GM12872 (cell line): ENCODE data around the gene HOXA3.

Source experiments
- CTCF ChIP-seq: IDR thresholded peaks from 3 replicates; pipeline ENCODE4 v1.5.1; 2011; ENCODE audit warnings: low read depth, mild to moderate bottlenecking, low read length, moderate library complexity; ENCODE audit not compliant: insufficient read depth

HOXA3 gene

GRCh38 chr7:27103489-27104226 lies 48.7 kb downstream of the HOXA3 start:
- no peak for TF ChIP-seq CTCF

- TF ChIP-seq CTCF, result no peak
Measured at GRCh38 chr7:27102581-27103442, 49.6 kb downstream of the HOXA3 start, which contains the start of gene HOXA2. TSS of gene HOXA2 (minus strand) at chr7:27102683. CDS start at chr7:27102500, 183 bp downstream.

- TF ChIP-seq CTCF, result no peak
Measured at GRCh38 chr7:27101957-27102580, 50.3 kb downstream of the HOXA3 start.

GRCh38 chr7:27101171-27101956 lies 51.0 kb downstream of the HOXA3 start:
- TF ChIP-seq CTCF, result no peak

GRCh38 chr7:27100694-27101170 lies 51.7 kb downstream of the HOXA3 start:
- no peak for TF ChIP-seq CTCF

GRCh38 chr7:27099453-27100370 lies 52.7 kb downstream of the HOXA3 start:
- no peak for TF ChIP-seq CTCF
